Vagina (tissue), 2 donors: ENCODE measurements around the gene OR1D5.

ENCODE experiments used
- CTCF ChIP-seq, 3 experiments: fragments of 450-650 bp in 2 of 3; fragments of 200-600 bp in 1 of 3; sonication (generic) in 1 of 3; IDR thresholded peaks; one replicate each; pipeline ENCODE4 v1.5.1; 2017 to 2019; ENCODE audit warnings: antibody characterized with exemption in 3 of 3, mild to moderate bottlenecking in 2 of 3, moderate library complexity in 2 of 3
- POLR2A ChIP-seq, 2 donors: fragments of 450-650 bp; IDR thresholded peaks; one replicate each; pipeline ENCODE4 v1.6.1; 2017; ENCODE audit warnings: antibody characterized with exemption in 2 of 2, mild to moderate bottlenecking in 2 of 2, moderate library complexity in 2 of 2

- no peak for TF ChIP-seq CTCF (IDR thresholded peaks at IDR 0.05)
- no peak for TF ChIP-seq POLR2A (IDR thresholded peaks at IDR 0.05)
These were observed 37.1 kb downstream of the OR1D5 start for GRCh38 chr17:3026125-3026855.
